Stimulated activated CD8-positive, alpha-beta memory T cell treated with anti-CD3 and anti-CD28 coated beads, Interleukin-4, amount 100 ng/mL, for 4 hours (primary cell): ENCODE results near the gene EIF4EBP3.

Source experiments
- DNase-seq, 2 donors: peaks; one replicate each; pipeline ENCODE4 v3.0.0-alpha.2; 2020; ENCODE audit warnings: low read depth in 2 of 2, low spot score in 1 of 2

EIF4EBP3 gene

DNA sequence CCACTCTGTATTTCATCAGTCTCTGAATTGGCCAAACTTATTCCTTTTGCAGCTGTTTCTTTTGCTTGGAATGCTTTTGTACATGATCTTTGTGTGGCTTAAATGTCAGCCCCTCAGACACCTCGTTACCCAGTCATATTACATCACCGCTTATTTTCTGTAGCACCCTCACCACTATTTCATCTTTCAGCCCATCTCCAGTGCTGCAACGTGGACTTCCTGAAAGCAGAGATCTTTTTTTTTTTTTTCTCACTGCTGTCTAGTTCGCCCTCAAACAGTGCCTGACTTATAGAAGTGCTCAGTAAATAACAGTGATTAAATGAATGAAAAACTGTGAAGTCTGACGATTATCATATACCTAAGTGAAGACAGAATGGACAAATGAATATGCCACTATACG, 9.0 kb downstream of the EIF4EBP3 start:
- DNase-seq = no peak

DNA sequence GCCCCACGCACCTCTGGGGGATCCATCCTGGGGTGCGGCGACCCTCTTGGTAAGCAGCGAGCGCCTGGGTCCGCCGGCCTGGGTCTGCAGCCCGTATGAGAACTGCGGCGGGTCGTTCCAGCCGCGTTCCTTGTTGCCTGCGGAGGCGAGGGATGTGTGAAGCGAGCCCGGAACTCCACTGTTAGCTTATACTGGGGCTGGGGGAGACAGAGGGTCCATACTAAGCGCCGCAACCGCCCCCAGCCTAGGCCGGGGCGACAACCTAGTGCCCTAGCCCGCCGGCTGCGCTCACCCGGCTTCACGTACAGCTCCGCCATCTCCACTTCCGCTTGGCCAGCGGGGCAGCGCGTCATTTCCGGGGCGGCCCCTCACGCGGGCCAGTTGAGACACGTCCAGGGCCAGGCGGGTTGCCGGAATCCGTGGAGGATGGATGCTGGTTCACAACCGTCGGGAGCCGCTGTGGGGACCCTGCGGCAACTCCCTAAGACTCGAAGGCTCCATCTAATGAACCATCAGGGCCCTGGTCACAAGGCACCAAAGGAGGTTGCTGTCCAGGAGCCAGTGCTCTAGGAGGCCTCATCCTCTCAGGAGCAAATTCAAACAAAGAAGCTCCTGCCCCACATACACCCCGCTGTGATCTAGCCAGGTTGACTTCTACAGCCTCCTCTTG, 9.8 kb downstream of the EIF4EBP3 start, which contains the start of gene SRA1:
SRA1 (minus strand) TSS at position 338 of the 670 bp plus-strand sequence; CDS start at position 317, 21 bp downstream.
- peak; percentile 68 to 69 for DNase-seq

DNA sequence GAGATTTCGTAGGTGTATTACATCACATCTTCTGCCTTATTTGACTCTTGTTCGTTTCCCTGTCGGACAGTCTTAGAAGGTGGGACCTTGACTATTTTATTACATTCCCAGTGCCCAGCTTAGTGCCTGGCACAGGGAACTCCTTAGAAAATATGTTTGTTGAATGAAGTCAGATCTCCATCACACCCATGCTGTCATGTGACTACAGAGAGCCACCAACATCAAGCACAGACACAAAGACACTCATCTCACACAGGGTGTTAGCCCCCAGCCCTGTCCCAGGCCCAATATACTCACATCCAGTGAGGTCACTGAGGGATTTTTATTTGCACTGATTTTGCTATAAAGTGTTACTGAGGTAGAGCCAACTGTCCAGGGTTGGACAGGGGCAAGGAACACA, 10.5 kb downstream of the EIF4EBP3 start:
- DNase-seq = no peak

- DNase-seq = no peak
These were observed 11.1 kb downstream of the EIF4EBP3 start for GRCh38 chr5:140558542-140558941.

DNA sequence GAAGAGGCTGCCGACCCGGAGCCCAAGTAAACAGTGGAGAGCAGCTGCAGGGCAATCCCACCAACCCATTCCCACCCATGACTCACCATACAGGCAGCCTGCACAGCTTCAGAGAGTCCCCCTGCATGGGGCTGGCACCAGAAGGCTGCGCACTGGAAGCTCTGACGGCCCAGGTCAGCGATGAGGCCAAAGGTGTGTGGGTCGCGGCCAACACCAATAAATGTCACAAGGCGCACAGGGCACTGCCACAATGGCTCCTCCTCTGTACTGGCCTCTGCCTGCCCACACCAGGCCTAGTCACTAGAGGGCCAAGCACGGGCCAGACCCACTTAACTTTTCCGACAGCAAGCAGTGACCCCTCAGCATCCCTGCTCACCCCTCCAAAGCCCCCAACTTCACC, 12.8 kb downstream of the EIF4EBP3 start:
- no peak for DNase-seq

DNA sequence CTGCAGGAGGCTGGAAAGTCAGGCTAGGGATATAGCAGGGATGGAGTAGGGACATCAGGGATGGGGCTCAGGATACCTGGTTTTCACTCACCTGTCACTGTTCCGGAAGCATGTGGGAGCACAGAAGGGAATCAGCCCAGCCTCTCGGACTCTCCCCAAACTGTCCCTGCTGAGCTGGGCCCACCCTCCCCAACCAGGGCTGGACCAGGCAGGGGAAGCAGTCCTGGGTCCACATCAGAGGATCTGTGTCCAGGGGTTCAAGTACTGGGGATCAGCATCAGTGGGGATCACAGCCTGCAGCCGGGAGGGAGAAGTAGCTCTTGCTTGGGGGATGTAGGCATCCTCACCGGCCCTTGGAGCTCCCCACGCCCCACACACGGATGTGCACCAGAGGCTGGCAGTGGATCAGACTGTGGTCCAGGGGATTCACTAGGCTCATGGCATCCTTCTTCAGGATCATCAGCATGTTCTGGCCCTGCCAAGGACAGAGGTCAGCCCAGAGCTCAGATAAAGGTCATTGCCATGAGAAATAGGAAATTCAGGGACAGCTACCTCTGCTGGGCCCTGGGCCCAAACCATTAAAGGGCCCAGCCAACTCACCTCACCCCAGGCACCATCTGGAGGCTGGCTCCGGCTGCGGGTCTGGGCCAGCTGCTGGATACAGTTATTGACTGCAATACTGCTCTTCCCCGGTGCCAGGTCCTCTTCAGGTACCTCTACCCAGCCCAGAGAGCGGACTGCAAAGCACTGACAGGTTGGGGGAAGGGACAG, 14.5 kb downstream of the EIF4EBP3 start:
- DNase-seq = no peak

DNA sequence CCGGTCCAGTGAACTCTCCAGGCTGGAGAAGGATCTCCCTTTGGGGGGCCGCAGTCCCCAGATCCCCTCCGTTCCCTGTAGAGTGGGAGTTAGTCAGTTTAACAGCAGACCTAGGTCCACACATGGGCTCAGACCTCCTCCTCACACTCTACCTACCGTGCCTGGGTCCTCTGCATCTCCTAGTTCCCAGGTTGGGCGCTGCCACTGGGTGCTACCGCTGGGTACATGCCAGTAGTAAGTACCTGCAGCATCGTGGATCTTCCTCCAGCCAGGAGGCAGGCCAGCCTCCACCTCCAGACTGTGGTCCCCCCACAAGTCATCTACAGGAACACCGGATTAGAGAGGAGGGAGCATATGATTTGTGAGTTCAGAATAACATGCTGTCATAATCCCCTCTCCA, 16.1 kb downstream of the EIF4EBP3 start:
- DNase-seq = no peak

DNA sequence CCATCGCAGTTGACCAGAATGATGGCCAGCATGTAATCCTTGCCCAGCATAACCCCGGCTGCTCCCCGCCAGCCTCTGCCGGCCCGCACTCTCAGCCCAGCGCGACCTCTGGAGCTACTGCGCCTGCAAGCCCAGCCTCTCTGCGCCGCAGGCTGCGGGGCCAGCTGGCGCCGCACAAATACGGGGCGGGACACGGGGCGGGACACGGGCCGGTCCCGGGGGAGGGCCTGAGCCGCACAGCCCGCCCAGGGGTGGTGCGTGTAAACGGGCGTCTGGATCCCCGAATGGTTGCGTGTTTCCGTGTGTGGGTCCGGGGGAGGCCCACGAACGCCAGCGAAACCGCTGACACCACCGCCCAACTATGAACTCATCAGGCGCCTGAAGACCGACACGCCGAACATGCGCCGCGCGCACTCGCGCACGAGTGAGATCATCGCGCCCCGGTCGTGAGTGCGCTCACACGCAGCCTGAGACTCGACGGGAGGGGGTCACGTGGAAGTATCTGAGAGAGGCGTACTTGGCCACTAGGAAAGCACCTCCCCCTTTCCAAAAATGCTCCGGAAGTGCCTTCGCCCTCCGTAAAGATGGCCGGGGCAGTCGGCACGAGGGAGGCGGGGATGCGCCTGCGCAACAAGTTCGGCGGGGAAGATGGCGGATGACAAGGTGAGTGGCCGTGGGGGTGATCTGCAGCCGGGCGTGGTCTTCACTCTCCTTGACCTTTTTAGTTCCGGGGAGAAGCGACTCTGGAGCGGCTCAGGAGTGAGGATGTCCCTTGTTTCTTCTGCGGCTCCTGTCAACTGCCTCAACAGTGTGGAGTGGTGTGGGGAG, 16.9 kb downstream of the EIF4EBP3 start, which contains the start of the genes APBB3 and SLC35A4:
APBB3 (minus strand) TSS at position 403 of the 828 bp plus-strand sequence; CDS start at position 50, 353 bp downstream.
SLC35A4 (plus strand) TSS at position 633 of the 828 bp plus-strand sequence. CDS start 2,342 bp downstream, outside the sequence.
- peak; percentile 90 to 97 for DNase-seq

- no peak for DNase-seq
These were observed 17.7 kb downstream of the EIF4EBP3 start for GRCh38 chr5:140565024-140565779.

DNA sequence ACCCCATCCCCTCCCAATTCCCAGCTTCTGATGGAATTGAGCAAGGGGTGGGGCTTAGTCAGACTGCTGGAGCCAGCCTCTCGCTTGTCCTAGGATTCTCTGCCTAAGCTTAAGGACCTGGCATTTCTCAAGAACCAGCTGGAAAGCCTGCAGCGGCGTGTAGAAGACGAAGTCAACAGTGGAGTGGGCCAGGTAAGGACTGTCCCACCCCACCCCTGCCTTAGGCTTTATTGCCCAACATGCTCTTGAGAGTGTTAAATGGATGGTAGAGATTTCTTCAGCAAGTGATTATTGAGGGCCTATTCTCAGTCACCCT, 18.3 kb downstream of the EIF4EBP3 start:
- DNase-seq = no peak

DNA sequence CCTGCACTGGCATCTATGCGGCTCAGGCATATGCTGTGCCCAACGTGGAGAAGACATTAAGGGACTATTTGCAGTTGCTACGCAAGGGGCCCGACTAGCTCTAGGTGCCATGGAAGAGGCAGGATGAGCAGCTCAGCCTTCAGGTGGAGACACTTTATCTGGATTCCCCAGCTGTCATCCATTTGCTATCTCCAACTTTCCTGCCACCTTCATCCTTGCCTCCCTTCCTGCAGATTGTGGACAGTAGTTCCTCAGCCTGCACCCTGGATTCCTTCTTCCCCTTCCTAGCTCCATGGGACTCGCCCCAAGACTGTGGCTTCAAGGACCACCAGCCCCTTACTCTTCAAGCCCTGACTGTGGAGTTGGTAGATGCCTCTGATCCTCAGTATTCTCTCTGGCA, 19.2 kb downstream of the EIF4EBP3 start:
- no peak for DNase-seq

- no peak for DNase-seq
These were observed 19.8 kb downstream of the EIF4EBP3 start for GRCh38 chr5:140567136-140567818.

GRCh38 chr5:140567871-140568270, 20.4 kb downstream of the EIF4EBP3 start:
- DNase-seq = no peak

GRCh38 chr5:140568443-140569063, 21.1 kb downstream of the EIF4EBP3 start:
- DNase-seq = no peak

GRCh38 chr5:140569197-140569596, 21.7 kb downstream of the EIF4EBP3 start:
- DNase-seq = no peak

DNA sequence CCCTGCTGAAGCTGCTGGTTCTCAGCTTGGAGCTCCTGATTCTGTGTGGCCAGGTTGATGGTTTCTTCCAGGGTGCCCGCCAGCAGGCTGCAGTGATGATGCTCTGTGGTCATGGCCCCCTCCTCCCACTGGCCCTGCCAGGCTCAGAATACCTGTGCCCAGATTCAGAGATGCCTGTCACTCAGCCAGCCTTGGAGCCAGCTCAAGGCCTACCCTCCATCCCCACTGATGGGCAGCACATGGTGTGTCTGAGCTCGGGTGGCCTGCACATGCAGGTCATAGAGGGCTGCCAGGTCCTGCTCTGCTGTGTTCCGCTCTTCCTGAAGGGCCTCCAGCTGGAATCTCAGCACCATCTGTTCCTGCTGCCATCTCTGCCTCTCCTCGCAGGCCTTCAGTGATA, 22.6 kb downstream of the EIF4EBP3 start:
- no peak for DNase-seq

DNA sequence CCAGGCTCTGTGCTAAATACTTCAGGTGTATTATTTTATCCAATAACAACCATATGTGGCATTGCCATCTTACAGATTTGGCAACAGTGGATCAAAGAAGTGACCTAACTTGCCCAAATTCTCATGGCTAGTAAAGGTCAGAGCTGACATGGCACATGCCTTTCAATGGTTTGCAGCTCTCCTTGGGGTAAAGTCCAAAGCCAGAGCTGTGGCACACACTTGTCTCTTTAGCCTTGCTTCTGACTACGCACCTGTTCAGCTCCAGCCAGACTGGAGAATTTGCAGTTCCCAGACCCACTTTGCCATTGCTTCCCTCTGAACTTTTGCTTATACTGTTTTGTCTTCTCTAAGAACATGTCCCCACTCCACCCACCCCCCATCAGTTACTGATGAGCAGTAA, 23.0 kb downstream of the EIF4EBP3 start:
- DNase-seq = no peak

DNA sequence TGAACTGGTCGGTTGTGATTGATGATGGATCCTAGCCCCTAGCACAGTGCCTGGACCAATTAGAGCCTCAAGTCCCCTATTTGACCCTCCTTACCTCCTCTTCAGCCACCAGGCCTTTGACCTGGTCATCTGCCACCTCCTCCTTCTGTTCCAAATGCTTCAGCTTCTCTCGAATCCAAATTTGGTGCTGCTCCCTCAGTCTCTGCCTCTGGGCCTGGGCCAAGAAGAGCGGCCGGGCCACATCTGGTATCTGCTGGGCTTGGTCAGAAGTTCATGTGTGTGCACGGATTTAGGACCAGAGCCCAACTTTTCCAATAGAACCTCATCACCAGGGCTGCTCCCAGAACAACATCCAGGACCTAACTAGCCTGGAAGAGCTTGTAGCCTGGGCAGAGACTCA, 23.6 kb downstream of the EIF4EBP3 start:
- no peak for DNase-seq

DNA sequence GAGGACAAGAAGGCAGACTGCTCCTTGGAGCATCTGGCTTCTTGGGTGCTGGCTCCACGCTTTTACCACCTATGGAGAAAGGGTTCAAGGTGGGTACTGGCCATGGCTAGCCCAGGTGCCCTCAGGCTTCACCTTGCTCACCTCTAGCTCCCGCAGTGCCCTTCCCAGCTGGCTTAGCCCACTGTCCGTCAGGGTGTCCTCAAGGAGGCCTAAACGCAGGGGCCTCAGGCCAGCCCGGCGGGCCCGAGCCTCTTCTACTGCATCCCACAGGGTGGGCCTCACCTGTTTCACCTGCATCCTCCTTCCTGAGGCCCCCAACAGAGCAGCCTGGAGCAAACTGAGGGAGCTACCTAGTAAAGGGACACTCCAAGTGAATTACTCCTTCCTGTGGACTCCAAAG, 26.2 kb downstream of the EIF4EBP3 start:
- DNase-seq = no peak

DNA sequence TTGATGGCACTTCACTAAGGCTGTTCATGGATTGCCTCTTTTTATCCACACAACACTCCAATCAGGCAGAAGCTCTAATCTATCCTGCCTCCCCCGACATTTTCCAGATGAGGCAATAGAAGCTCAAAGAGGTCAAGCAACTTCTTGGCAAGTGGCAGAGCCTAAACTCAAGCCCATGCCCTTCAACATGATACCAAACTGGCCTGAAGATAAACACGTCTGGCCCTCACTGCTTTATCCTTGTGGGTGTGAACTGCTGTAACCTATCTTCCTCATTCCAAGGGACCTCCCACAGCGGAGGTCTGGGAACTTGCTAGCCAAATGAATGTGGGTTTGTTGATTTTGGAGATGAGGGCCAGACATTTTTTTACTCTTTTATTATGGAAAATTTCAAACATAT, 26.7 kb downstream of the EIF4EBP3 start:
- DNase-seq = no peak
